Measurements from ENCODE around the gene PHB1. TPM values are rescaled to one million over a fixed set of nuclear protein-coding genes. Genes with fewer than 3 reads are reported as not detected.

PHB1 gene
- total and polyA plus RNA-seq, 2 of the 8 experiments (the other 6 are each of a cell fraction or from before 2014, with no cell fraction given), result 386 to 597 TPM

DNA sequence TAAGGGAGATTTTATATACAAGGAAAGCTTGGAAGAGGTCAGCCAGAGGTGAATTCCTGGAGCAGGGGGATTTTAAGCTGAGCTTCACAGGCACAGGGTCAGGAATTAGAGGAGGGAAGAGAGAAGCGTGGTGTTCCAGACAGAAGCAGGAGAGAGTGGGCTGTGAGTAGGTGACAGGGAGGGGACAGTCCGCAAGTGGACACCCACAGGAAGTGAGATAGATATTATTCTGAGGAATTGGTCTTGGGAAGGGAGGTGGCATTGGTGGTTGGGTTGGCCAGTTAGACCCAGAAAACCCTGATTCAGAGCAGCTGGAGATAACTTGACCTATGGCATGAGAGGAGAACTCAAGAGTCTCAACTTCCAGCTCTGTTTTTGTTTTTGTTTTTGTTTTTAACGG, 14.7 kb downstream of the PHB1 start (continued):
- TF ChIP-seq, protein P1, sequence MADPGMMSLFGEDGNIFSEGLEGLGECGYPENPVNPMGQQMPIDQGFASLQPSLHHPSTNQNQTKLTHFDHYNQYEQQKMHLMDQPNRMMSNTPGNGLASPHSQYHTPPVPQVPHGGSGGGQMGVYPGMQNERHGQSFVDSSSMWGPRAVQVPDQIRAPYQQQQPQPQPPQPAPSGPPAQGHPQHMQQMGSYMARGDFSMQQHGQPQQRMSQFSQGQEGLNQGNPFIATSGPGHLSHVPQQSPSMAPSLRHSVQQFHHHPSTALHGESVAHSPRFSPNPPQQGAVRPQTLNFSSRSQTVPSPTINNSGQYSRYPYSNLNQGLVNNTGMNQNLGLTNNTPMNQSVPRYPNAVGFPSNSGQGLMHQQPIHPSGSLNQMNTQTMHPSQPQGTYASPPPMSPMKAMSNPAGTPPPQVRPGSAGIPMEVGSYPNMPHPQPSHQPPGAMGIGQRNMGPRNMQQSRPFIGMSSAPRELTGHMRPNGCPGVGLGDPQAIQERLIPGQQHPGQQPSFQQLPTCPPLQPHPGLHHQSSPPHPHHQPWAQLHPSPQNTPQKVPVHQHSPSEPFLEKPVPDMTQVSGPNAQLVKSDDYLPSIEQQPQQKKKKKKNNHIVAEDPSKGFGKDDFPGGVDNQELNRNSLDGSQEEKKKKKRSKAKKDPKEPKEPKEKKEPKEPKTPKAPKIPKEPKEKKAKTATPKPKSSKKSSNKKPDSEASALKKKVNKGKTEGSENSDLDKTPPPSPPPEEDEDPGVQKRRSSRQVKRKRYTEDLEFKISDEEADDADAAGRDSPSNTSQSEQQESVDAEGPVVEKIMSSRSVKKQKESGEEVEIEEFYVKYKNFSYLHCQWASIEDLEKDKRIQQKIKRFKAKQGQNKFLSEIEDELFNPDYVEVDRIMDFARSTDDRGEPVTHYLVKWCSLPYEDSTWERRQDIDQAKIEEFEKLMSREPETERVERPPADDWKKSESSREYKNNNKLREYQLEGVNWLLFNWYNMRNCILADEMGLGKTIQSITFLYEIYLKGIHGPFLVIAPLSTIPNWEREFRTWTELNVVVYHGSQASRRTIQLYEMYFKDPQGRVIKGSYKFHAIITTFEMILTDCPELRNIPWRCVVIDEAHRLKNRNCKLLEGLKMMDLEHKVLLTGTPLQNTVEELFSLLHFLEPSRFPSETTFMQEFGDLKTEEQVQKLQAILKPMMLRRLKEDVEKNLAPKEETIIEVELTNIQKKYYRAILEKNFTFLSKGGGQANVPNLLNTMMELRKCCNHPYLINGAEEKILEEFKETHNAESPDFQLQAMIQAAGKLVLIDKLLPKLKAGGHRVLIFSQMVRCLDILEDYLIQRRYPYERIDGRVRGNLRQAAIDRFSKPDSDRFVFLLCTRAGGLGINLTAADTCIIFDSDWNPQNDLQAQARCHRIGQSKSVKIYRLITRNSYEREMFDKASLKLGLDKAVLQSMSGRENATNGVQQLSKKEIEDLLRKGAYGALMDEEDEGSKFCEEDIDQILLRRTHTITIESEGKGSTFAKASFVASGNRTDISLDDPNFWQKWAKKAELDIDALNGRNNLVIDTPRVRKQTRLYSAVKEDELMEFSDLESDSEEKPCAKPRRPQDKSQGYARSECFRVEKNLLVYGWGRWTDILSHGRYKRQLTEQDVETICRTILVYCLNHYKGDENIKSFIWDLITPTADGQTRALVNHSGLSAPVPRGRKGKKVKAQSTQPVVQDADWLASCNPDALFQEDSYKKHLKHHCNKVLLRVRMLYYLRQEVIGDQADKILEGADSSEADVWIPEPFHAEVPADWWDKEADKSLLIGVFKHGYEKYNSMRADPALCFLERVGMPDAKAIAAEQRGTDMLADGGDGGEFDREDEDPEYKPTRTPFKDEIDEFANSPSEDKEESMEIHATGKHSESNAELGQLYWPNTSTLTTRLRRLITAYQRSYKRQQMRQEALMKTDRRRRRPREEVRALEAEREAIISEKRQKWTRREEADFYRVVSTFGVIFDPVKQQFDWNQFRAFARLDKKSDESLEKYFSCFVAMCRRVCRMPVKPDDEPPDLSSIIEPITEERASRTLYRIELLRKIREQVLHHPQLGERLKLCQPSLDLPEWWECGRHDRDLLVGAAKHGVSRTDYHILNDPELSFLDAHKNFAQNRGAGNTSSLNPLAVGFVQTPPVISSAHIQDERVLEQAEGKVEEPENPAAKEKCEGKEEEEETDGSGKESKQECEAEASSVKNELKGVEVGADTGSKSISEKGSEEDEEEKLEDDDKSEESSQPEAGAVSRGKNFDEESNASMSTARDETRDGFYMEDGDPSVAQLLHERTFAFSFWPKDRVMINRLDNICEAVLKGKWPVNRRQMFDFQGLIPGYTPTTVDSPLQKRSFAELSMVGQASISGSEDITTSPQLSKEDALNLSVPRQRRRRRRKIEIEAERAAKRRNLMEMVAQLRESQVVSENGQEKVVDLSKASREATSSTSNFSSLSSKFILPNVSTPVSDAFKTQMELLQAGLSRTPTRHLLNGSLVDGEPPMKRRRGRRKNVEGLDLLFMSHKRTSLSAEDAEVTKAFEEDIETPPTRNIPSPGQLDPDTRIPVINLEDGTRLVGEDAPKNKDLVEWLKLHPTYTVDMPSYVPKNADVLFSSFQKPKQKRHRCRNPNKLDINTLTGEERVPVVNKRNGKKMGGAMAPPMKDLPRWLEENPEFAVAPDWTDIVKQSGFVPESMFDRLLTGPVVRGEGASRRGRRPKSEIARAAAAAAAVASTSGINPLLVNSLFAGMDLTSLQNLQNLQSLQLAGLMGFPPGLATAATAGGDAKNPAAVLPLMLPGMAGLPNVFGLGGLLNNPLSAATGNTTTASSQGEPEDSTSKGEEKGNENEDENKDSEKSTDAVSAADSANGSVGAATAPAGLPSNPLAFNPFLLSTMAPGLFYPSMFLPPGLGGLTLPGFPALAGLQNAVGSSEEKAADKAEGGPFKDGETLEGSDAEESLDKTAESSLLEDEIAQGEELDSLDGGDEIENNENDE (IDR thresholded peaks at IDR 0.05; ENCODE audit: insufficient replicate concordance, low read length), result no peak
- no peak for TF ChIP-seq GTF2F1 (IDR thresholded peaks at IDR 0.05; ENCODE audit: borderline replicate concordance, low read depth, low read length)
- TF ChIP-seq ZNF274 (IDR thresholded peaks at IDR 0.05; ENCODE audit: borderline replicate concordance, extremely low read depth, low read length), result no peak
- TF ChIP-seq KDM1A (IDR thresholded peaks at IDR 0.05; ENCODE audit: borderline replicate concordance, low read length), result no peak
- TF ChIP-seq CEBPB (IDR thresholded peaks at IDR 0.05; ENCODE audit: low read depth, low read length), result no peak
- TF ChIP-seq CTBP2 (IDR thresholded peaks at IDR 0.05; ENCODE audit: borderline replicate concordance, insufficient read depth, insufficient read length, low read length), result no peak
- no peak for TF ChIP-seq BCL11A (IDR thresholded peaks at IDR 0.05; ENCODE audit: low read depth in 2 of 2, low read length in 2 of 2)
- no peak for TF ChIP-seq SP1 (IDR thresholded peaks at IDR 0.05; ENCODE audit: low read depth, low read length)
- TF ChIP-seq CHD2 (IDR thresholded peaks at IDR 0.05; ENCODE audit: low read length), result no peak
- TF ChIP-seq, protein P2, sequence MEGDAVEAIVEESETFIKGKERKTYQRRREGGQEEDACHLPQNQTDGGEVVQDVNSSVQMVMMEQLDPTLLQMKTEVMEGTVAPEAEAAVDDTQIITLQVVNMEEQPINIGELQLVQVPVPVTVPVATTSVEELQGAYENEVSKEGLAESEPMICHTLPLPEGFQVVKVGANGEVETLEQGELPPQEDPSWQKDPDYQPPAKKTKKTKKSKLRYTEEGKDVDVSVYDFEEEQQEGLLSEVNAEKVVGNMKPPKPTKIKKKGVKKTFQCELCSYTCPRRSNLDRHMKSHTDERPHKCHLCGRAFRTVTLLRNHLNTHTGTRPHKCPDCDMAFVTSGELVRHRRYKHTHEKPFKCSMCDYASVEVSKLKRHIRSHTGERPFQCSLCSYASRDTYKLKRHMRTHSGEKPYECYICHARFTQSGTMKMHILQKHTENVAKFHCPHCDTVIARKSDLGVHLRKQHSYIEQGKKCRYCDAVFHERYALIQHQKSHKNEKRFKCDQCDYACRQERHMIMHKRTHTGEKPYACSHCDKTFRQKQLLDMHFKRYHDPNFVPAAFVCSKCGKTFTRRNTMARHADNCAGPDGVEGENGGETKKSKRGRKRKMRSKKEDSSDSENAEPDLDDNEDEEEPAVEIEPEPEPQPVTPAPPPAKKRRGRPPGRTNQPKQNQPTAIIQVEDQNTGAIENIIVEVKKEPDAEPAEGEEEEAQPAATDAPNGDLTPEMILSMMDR (IDR thresholded peaks at IDR 0.05; ENCODE audit: control extremely low read depth in 1 of 3, insufficient read depth in 1 of 3, low read depth in 1 of 3, low read length in 3 of 3), result no peak
